UCSD-AML1 (cell line): ENCODE measurements around the gene RTEL1.
A peak's percentile ranks its signal among the peaks of the same experiment; 100 is the strongest.
"Not testable (repeated sequence)": the region's sequence is repeated elsewhere in the genome, so short reads cannot be mapped to it uniquely, and the experiment has no call there.

Source experiments
- DNase-seq: peaks from one replicate; lab custom pipeline; 2025; ENCODE audit not compliant: unreplicated experiment; lab: John Stamatoyannopoulos, UW

Gene RTEL1

GRCh38 chr20:63668351-63668750, 10.2 kb downstream of the RTEL1 start:
- DNase-seq: no peak

GRCh38 chr20:63671695-63672094, 13.6 kb downstream of the RTEL1 start:
- not testable (repeated sequence) for DNase-seq

- DNase-seq: no peak
These were observed 14.6 kb downstream of the RTEL1 start for GRCh38 chr20:63672666-63673065.

- no peak for DNase-seq
These were observed 15.8 kb downstream of the RTEL1 start for GRCh38 chr20:63673951-63674350.

GRCh38 chr20:63675681-63676368, 17.7 kb downstream of the RTEL1 start:
- no peak for DNase-seq

GRCh38 chr20:63678071-63678470, 20.0 kb downstream of the RTEL1 start:
- DNase-seq: no peak

GRCh38 chr20:63678667-63679465, 20.8 kb downstream of the RTEL1 start:
- DNase-seq: no peak

GRCh38 chr20:63679799-63680305, 21.7 kb downstream of the RTEL1 start:
- DNase-seq: no peak

GRCh38 chr20:63680427-63680826, 22.3 kb downstream of the RTEL1 start:
- DNase-seq: no peak

- no peak for DNase-seq
These were observed 22.9 kb downstream of the RTEL1 start for GRCh38 chr20:63680857-63681608.

GRCh38 chr20:63681609-63682142, 23.6 kb downstream of the RTEL1 start:
- no peak for DNase-seq

- DNase-seq: peak; percentile 71
These were observed 24.4 kb downstream of the RTEL1 start for GRCh38 chr20:63682384-63683139.

GRCh38 chr20:63685269-63686026, 27.3 kb downstream of the RTEL1 start:
- DNase-seq: no peak

GRCh38 chr20:63686094-63686491, 28.0 kb downstream of the RTEL1 start:
- no peak for DNase-seq

GRCh38 chr20:63686492-63687321, 28.6 kb downstream of the RTEL1 start:
- DNase-seq: peak; percentile 87

GRCh38 chr20:63687419-63688178, 29.5 kb downstream of the RTEL1 start:
- DNase-seq: no peak

- no peak for DNase-seq
These were observed 30.3 kb downstream of the RTEL1 start for GRCh38 chr20:63688228-63689045.
